Epithelial cell of proximal tubule (primary cell): ENCODE results near the gene LIMCH1. TPM values are rescaled to one million over a fixed set of nuclear protein-coding genes. Genes with fewer than 3 reads are reported as not detected.
"Not testable (repeated sequence)": the region's sequence is repeated elsewhere in the genome, so short reads cannot be mapped to it uniquely, and the experiment has no call there.

Experiments
- DNase-seq: peaks from one replicate; pipeline ENCODE4 v3.0.0-alpha.2; 2011; ENCODE audit warnings: low read depth
- H3K4me3 ChIP-seq: 2 replicates; pipeline ENCODE4 v1.5.1; 2011; ENCODE audit warnings: low read depth, mild to moderate bottlenecking, low read length
- CTCF ChIP-seq: conservative IDR thresholded peaks from 2 replicates; pipeline ENCODE4 v1.5.1; 2012; ENCODE audit warnings: low read depth, mild to moderate bottlenecking, low read length
- total RNA-seq: library from RNA; depleted of rRNA; stranded (reverse); fragments of >200 nt; gene quantifications from 2 replicates; pipeline ENCODE4 v1.2.3, GENCODE V29; 2015

Gene LIMCH1
- 8.3 and 15.5 TPM in 2 replicates for total RNA-seq

GRCh38 chr4:41538017-41538733 is at the start of gene LIMCH1:
Gene LIMCH1 (plus strand): TSS chr4:41538157. CDS start chr4:41605996, 67,839 bp downstream.
- DNase-seq, result no peak
- H3K4me3 ChIP-seq, result no peak within 1 kb of the TSS

GRCh38 chr4:41491081-41491576 is 46.8 kb upstream of the LIMCH1 start:
- not testable (repeated sequence) for DNase-seq, H3K4me3 ChIP-seq

More at GRCh38 chr4:41538017-41538733, at the start of gene LIMCH1:
- TF ChIP-seq CTCF, result no peak

GRCh38 chr4:41496977-41497376 is 41.0 kb upstream of the LIMCH1 start:
- H3K4me3 ChIP-seq, result no peak overlapping the region
- no peak for TF ChIP-seq CTCF
- DNase-seq, result no peak

- DNase-seq, result no peak
- TF ChIP-seq CTCF, result no peak
These were observed 39.8 kb upstream of the LIMCH1 start for GRCh38 chr4:41498177-41498576.

GRCh38 chr4:41504167-41504818 is 33.7 kb upstream of the LIMCH1 start:
- no peak for TF ChIP-seq CTCF
- no peak overlapping the region for H3K4me3 ChIP-seq
- no peak for DNase-seq

More at GRCh38 chr4:41498177-41498576, 39.8 kb upstream of the LIMCH1 start:
- H3K4me3 ChIP-seq, result no peak overlapping the region

GRCh38 chr4:41505161-41505661 is 32.7 kb upstream of the LIMCH1 start:
- no peak overlapping the region for H3K4me3 ChIP-seq
- peak; percentile 39 for DNase-seq
- no peak for TF ChIP-seq CTCF

- DNase-seq, result peak; percentile 33
These were observed 31.8 kb upstream of the LIMCH1 start for GRCh38 chr4:41506130-41506529.

More at GRCh38 chr4:41506130-41506529, 31.8 kb upstream of the LIMCH1 start:
- H3K4me3 ChIP-seq, result no peak overlapping the region
- TF ChIP-seq CTCF, result no peak
